H1 (cell line): ENCODE results near the gene TBC1D19. TPM values are rescaled to one million over a fixed set of nuclear protein-coding genes. Genes with fewer than 3 reads are reported as not detected.

ENCODE experiments used
- CBX8 ChIP-seq: fragments of 300-800, 300-1000 bp; sonication (generic); IDR thresholded peaks from 2 replicates; pipeline ENCODE4 v1.7.1; 2016; ENCODE audit warnings: low read depth, low read length, borderline replicate concordance
- CHD2 ChIP-seq: IDR thresholded peaks from 2 replicates; pipeline ENCODE4 v1.6.1; 2012; ENCODE audit warnings: low read length, improper control_type of control experiment
- CHD7 ChIP-seq: fragments of 300-600 bp; sonication (generic); IDR thresholded peaks from 2 replicates; pipeline ENCODE4 v1.7.1; 2012; ENCODE audit warnings: low read length, moderate library complexity, mild to moderate bottlenecking, inconsistent platforms; ENCODE audit not compliant: insufficient replicate concordance
- E2F6 ChIP-seq: IDR thresholded peaks from 2 replicates; pipeline ENCODE4 v1.6.1; 2012; ENCODE audit warnings: inconsistent platforms
- KDM5A ChIP-seq: fragments of 200-600 bp; IDR thresholded peaks from 2 replicates; pipeline ENCODE4 v1.7.1; 2012; ENCODE audit warnings: mild to moderate bottlenecking, low read length, inconsistent platforms, mixed read lengths
- POLR2A ChIP-seq, 2 experiments: IDR thresholded peaks; 1 replicate in 1 of 2; 2 replicates in 1 of 2; pipeline ENCODE4 v1.6.1; 2011; ENCODE audit warnings: low read depth in 2 of 2, low read length in 2 of 2, mild to moderate bottlenecking in 2 of 2; ENCODE audit errors: control extremely low read depth in 1 of 2
- TAF1 ChIP-seq: IDR thresholded peaks from 2 replicates; pipeline ENCODE4 v1.6.1; 2011; ENCODE audit warnings: mild to moderate bottlenecking, low read depth, low read length
- TCF12 ChIP-seq: IDR thresholded peaks from 2 replicates; pipeline ENCODE4 v1.6.1; 2011; ENCODE audit warnings: low read depth, mild to moderate bottlenecking, low read length
- TEAD4 ChIP-seq: IDR thresholded peaks from 2 replicates; pipeline ENCODE4 v1.6.1; 2012; ENCODE audit warnings: low read depth, low read length, inconsistent platforms, mixed read lengths
- USF2 ChIP-seq: IDR thresholded peaks from 2 replicates; pipeline ENCODE4 v1.6.1; 2011; ENCODE audit warnings: low read length, improper control_type of control experiment
- polyA plus RNA-seq, 7 experiments: library from polyadenylated mRNA; depleted of rRNA in 3 of 7; stranded (reverse) in 5 of 7; unstranded in 2 of 7; fragments of >200 nt in 5 of 7; fragments of 200-250 nt in 2 of 7; gene quantifications; 1 replicate in 5 of 7; 2 replicates in 1 of 7; 4 replicates in 1 of 7; pipeline versions ENCODE4 v1.2.1 to v1.2.3, GENCODE V29; 2011 to 2013; ENCODE audit warnings: missing spikeins in 2 of 7, mixed read lengths in 2 of 7
- total RNA-seq: library from RNA; stranded (reverse); fragmentation: NEBNext Ultra II Directional; extraction: Animal tissue kit (Norgen Biotek cat#: 25700); gene quantifications from 2 replicates; pipeline ENCODE4 v1.2.1, GENCODE V29; 2021

The TBC1D19 gene
- total and polyA plus RNA-seq, 2 of the 8 experiments (the other 6 are each of a cell fraction or from before 2014, with no cell fraction given), result 1.9 to 3.5 TPM

GRCh38 chr4:26670903-26671537 is 87.1 kb downstream of the TBC1D19 start (continued):
- TF ChIP-seq CHD7 (no peak), POLR2A (IDR thresholded peaks at IDR 0.05; ENCODE audit: control extremely low read depth in 1 of 2, low read depth in 2 of 2, low read length in 2 of 2) (no peak), CBX8 (no peak), CHD2 (no peak), TEAD4 (no peak), USF2 (no peak), KDM5A (no peak), TCF12 (no peak), TAF1 (no peak), E2F6 (no peak)
